Neutrophil (primary cell): ENCODE results near the gene NEDD4L.

Source experiments
- H3K27ac ChIP-seq: fragments of 200-600 bp; sonication (generic); 2 replicates; pipeline ENCODE4 v1.5.1; 2016; ENCODE audit warnings: mild to moderate bottlenecking, moderate library complexity
- H3K27me3 ChIP-seq: fragments of 200-600 bp; sonication (generic); 2 replicates; pipeline ENCODE4 v1.6.0; 2016; ENCODE audit warnings: mild to moderate bottlenecking
- H3K36me3 ChIP-seq: fragments of 200-600 bp; sonication (generic); 2 replicates; pipeline ENCODE4 v1.5.1; 2017
- H3K4me1 ChIP-seq, 2 experiments: fragments of 200-600 bp in 1 of 2; sonication (generic) in 1 of 2; 1 replicate in 1 of 2; 2 replicates in 1 of 2; pipeline versions ENCODE4 v1.5.1 to v1.6.1; 2013 to 2016; ENCODE audit warnings: low read depth in 1 of 2, low read length in 1 of 2, mild to moderate bottlenecking in 1 of 2, moderate library complexity in 1 of 2; ENCODE audit not compliant: control insufficient read depth in 1 of 2, insufficient read depth in 1 of 2
- H3K4me3 ChIP-seq, 2 experiments: fragments of 200-600 bp in 1 of 2; sonication (generic) in 1 of 2; 1 replicate in 1 of 2; 2 replicates in 1 of 2; pipeline ENCODE4 v1.5.1; 2013 to 2016; ENCODE audit warnings: low read depth in 1 of 2, low read length in 1 of 2, mild to moderate bottlenecking in 1 of 2, moderate library complexity in 1 of 2
- H3K9me3 ChIP-seq: fragments of 200-600 bp; sonication (generic); 2 replicates; pipeline ENCODE4 v1.5.1; 2016
- TF ChIP-seq, protein P1 (sequence below): fragments of 200-600 bp; sonication (generic); IDR thresholded peaks from 2 replicates; pipeline ENCODE4 v1.5.1; 2016; ENCODE audit warnings: antibody characterized with exemption

The NEDD4L gene

DNA sequence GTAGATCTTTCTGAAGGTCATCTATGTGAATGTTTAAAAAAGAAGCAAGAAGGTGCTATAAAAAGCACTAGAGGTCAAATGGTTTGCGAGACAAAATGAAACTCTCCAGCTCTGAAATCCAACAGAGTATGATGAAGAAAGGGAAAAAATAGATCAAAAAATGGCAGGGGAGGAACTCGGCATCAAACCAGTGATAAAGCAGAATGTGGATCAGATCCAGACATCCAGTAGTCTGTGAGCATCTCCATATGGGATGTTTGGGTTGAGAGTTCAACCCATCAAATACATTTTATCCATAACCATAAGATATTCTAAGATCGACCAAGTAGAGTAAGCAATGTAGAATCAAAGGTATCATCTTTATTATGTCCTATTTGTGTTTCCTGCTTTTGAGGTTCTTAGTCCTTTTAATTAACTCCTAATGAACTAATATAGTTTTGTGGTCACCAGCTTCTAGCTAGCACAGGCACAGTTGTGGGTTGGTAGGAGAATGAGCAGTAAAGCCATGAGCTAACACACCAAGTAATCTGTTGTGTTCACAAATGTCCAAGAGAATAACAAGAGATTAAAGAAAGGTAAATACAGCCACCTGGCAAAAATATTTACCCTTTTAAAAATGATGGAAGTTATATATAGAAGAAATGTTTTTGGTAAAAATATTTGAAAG lies 160.9 kb downstream of the NEDD4L start:
- peaks cover 88% of the 10 kb centered on the region for H3K27me3 ChIP-seq
- H3K27ac ChIP-seq = no peak overlapping the region
- H3K36me3 ChIP-seq = no peaks in the 10 kb centered on the region
- H3K9me3 ChIP-seq = no peaks in the 10 kb centered on the region
- TF ChIP-seq, protein P1, sequence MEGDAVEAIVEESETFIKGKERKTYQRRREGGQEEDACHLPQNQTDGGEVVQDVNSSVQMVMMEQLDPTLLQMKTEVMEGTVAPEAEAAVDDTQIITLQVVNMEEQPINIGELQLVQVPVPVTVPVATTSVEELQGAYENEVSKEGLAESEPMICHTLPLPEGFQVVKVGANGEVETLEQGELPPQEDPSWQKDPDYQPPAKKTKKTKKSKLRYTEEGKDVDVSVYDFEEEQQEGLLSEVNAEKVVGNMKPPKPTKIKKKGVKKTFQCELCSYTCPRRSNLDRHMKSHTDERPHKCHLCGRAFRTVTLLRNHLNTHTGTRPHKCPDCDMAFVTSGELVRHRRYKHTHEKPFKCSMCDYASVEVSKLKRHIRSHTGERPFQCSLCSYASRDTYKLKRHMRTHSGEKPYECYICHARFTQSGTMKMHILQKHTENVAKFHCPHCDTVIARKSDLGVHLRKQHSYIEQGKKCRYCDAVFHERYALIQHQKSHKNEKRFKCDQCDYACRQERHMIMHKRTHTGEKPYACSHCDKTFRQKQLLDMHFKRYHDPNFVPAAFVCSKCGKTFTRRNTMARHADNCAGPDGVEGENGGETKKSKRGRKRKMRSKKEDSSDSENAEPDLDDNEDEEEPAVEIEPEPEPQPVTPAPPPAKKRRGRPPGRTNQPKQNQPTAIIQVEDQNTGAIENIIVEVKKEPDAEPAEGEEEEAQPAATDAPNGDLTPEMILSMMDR = no peak
- no peaks in the 10 kb centered on the region for H3K4me1 ChIP-seq
- no peak overlapping the region for H3K4me3 ChIP-seq

GRCh38 chr18:58205443-58206160 lies 161.6 kb downstream of the NEDD4L start:
- TF ChIP-seq, protein P1 = no peak
- Histone ChIP-seq H3K4me3 (no peak overlapping the region), H3K27me3 (peaks cover 88% of the 10 kb centered on the region), H3K9me3 (no peaks in the 10 kb centered on the region), H3K27ac (no peak overlapping the region), H3K4me1 (no peaks in the 10 kb centered on the region), H3K36me3 (no peaks in the 10 kb centered on the region)

GRCh38 chr18:58207520-58208152 lies 163.6 kb downstream of the NEDD4L start:
- Histone ChIP-seq H3K4me1 (no peaks in the 10 kb centered on the region), H3K36me3 (no peaks in the 10 kb centered on the region), H3K27me3 (peaks cover 90% of the 10 kb centered on the region), H3K9me3 (no peaks in the 10 kb centered on the region), H3K27ac (no peak overlapping the region), H3K4me3 (no peak overlapping the region)
- TF ChIP-seq, protein P1 = no peak

DNA sequence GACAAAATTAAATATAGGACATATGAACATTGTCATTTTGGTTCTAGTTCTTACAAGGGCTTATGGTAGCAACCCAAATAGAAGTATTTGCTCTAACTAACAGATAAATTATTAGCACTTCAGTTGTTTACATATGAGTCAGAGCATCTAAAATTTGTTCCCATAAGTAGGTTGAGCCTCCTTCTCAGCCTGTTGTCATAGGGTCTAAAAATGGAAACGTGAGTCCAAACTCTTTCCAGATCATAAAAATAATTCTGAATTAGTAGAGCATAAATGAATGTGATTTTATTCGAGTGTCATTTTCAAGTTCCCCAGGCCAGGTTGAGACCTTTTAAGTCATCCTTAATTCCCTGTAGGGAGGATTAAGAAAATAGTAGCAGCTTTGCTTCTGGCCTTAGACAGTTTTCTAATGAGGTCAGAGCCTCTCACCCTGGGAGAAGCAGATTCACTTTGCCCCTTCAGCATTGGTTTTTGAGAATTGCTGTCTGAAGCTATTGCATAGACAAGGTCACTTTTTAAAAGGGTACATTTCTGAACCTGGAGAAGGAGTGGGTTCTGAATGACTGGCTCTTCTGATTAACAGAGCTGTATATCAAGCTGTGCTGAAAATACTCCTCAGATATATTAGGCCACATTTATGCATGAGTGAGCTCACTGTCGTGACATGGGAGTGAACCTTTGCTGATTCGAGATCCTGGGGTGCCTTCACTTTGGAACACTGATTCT lies 164.3 kb downstream of the NEDD4L start:
- TF ChIP-seq, protein P1 = no peak
- Histone ChIP-seq H3K36me3 (no peaks in the 10 kb centered on the region), H3K4me3 (no peak overlapping the region), H3K27me3 (peaks cover 93% of the 10 kb centered on the region), H3K4me1 (no peaks in the 10 kb centered on the region), H3K9me3 (no peaks in the 10 kb centered on the region), H3K27ac (no peak overlapping the region)

GRCh38 chr18:58209326-58209725 lies 165.3 kb downstream of the NEDD4L start:
- H3K4me1 ChIP-seq = no peaks in the 10 kb centered on the region
- no peaks in the 10 kb centered on the region for H3K9me3 ChIP-seq
- H3K27ac ChIP-seq = no peak overlapping the region
- peaks cover 94% of the 10 kb centered on the region for H3K27me3 ChIP-seq
- no peaks in the 10 kb centered on the region for H3K36me3 ChIP-seq
- TF ChIP-seq, protein P1 = no peak
- H3K4me3 ChIP-seq = no peak overlapping the region
